HG03457 (cell line): ENCODE results near the gene FHAD1.

Source experiments
- ATAC-seq: cut with Tn5 transposase; IDR thresholded peaks from one replicate; pipeline ENCODE4 v1.9.1; 2021; ENCODE audit warnings: moderate number of reproducible peaks; ENCODE audit not compliant: unreplicated experiment

FHAD1 gene

GRCh38 chr1:15343729-15344128 is 96.7 kb downstream of the FHAD1 start:
- no peak for ATAC-seq

- ATAC-seq, result no peak
These were observed 97.4 kb downstream of the FHAD1 start for GRCh38 chr1:15344380-15344779.

- no peak for ATAC-seq
These were observed 98.0 kb downstream of the FHAD1 start for GRCh38 chr1:15344800-15345704.

- no peak for ATAC-seq
These were observed 98.8 kb downstream of the FHAD1 start for GRCh38 chr1:15345705-15346345.

- ATAC-seq, result no peak
These were observed 99.5 kb downstream of the FHAD1 start for GRCh38 chr1:15346346-15347030.

- ATAC-seq, result no peak
These were observed 100.2 kb downstream of the FHAD1 start for GRCh38 chr1:15347182-15347581.

GRCh38 chr1:15348648-15349047 is 101.6 kb downstream of the FHAD1 start:
- ATAC-seq, result no peak

GRCh38 chr1:15349133-15349532 is 102.1 kb downstream of the FHAD1 start:
- ATAC-seq, result no peak

- ATAC-seq, result no peak
These were observed 103.1 kb downstream of the FHAD1 start for GRCh38 chr1:15350151-15350550.

GRCh38 chr1:15350551-15351200 is 103.7 kb downstream of the FHAD1 start:
- ATAC-seq, result no peak

GRCh38 chr1:15351310-15351709 is 104.3 kb downstream of the FHAD1 start:
- no peak for ATAC-seq

GRCh38 chr1:15352128-15352957 is 105.3 kb downstream of the FHAD1 start:
- no peak for ATAC-seq

- no peak for ATAC-seq
These were observed 107.0 kb downstream of the FHAD1 start for GRCh38 chr1:15353839-15354579.

- ATAC-seq, result no peak
These were observed 107.5 kb downstream of the FHAD1 start for GRCh38 chr1:15354580-15354965.

- ATAC-seq, result no peak
These were observed 109.1 kb downstream of the FHAD1 start for GRCh38 chr1:15355968-15356625.

GRCh38 chr1:15357612-15358207 is 110.7 kb downstream of the FHAD1 start:
- ATAC-seq, result no peak

- ATAC-seq, result no peak
These were observed 111.6 kb downstream of the FHAD1 start for GRCh38 chr1:15358565-15359133.

GRCh38 chr1:15360700-15361099 is 113.7 kb downstream of the FHAD1 start:
- no peak for ATAC-seq
